A549 (cell line): Measurements from ENCODE around the gene C14orf119.

Experiments
- EP300 ChIP-seq, 2 experiments: fragments of >200 bp; sonication (Bioruptor Twin); formaldehyde crosslinking; IDR thresholded peaks; 2 replicates in 1 of 2; 3 replicates in 1 of 2; pipeline ENCODE4 v1.6.1; 2016 to 2017
- ESRRA ChIP-seq: fragments of 150-350 bp; IDR thresholded peaks from 2 replicates; pipeline ENCODE4 v1.6.1; 2014; ENCODE audit warnings: mild to moderate bottlenecking, low read length, borderline replicate concordance
- HDAC2 ChIP-seq: fragments of 200-600 bp; sonication (generic); IDR thresholded peaks from 2 replicates; pipeline ENCODE4 v1.6.1; 2016
- MYC ChIP-seq: IDR thresholded peaks from 2 replicates; pipeline ENCODE4 v1.6.1; 2012; ENCODE audit warnings: mild to moderate bottlenecking, inconsistent platforms, low read length, improper control_type of control experiment, borderline replicate concordance
- PHF8 ChIP-seq: fragments of 200-600 bp; sonication (generic); IDR thresholded peaks from 2 replicates; pipeline ENCODE4 v1.6.1; 2016; ENCODE audit warnings: low read depth, mild to moderate bottlenecking, antibody characterized with exemption, moderate library complexity, borderline replicate concordance
- POLR2A ChIP-seq: IDR thresholded peaks from 2 replicates; pipeline ENCODE4 v1.6.1; 2012; ENCODE audit warnings: mild to moderate bottlenecking, low read length
- SMC3 ChIP-seq: fragments of >200 bp; sonication (Bioruptor Twin); formaldehyde crosslinking; IDR thresholded peaks from 3 replicates; pipeline ENCODE4 v1.6.1; 2018; ENCODE audit warnings: inconsistent platforms
- TF ChIP-seq, protein P1 (sequence below): fragments of 450-650 bp; IDR thresholded peaks from 2 replicates; pipeline ENCODE4 v1.6.1; 2014; ENCODE audit warnings: antibody characterized with exemption
- TF ChIP-seq, protein P2 (sequence below): fragments of 250-450 bp; sonication (Bioruptor Pico); IDR thresholded peaks from 2 replicates; pipeline ENCODE4 v1.5.0; 2020; ENCODE audit warnings: low read depth, mild to moderate bottlenecking, moderate library complexity
- TF ChIP-seq, protein P3 (sequence below): fragments of >200 bp; sonication (Bioruptor Twin); formaldehyde crosslinking; IDR thresholded peaks from 3 replicates; pipeline ENCODE4 v1.5.1; 2016

DNA sequence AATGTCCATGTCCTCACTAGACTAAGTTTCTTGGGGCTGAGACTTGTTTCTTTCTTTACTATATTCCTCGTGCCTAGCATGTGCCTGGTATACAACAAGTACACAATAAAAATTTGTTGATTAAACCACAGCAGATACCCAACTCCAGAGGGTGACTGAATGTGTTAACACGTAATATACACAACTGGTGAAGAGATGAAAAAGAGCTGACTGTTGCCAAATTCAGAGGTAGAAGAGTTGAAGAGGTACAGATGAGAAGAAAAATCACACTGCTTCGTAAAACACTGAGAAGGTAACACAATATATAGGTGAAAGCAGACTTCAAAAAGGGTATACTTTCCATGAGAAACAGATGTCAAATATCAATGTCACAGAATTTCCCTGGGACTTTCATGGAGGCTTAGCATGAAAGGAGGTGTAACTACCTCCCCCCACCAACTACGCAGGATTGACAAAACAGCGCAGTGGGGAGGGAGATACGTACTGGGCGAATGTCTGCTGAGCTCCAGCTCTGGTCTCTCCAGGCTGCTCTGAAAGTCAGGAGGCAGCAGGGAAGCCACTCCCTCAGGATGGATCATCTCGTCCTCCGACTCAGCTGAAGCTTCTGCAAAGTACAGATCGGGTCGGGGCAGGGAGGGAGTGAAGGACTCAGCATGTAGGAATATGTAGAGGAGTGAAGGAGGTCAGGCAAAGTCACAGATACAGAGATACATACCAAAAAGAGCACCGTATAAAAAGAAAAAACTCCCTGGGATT is 5.6 kb upstream of the C14orf119 start:
- TF ChIP-seq, protein P1, sequence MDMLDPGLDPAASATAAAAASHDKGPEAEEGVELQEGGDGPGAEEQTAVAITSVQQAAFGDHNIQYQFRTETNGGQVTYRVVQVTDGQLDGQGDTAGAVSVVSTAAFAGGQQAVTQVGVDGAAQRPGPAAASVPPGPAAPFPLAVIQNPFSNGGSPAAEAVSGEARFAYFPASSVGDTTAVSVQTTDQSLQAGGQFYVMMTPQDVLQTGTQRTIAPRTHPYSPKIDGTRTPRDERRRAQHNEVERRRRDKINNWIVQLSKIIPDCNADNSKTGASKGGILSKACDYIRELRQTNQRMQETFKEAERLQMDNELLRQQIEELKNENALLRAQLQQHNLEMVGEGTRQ: no peak
- no peak for TF ChIP-seq EP300 (IDR thresholded peaks at IDR 0.05)
- TF ChIP-seq POLR2A: no peak
- no peak for TF ChIP-seq HDAC2
- TF ChIP-seq MYC: no peak
- TF ChIP-seq, protein P2, sequence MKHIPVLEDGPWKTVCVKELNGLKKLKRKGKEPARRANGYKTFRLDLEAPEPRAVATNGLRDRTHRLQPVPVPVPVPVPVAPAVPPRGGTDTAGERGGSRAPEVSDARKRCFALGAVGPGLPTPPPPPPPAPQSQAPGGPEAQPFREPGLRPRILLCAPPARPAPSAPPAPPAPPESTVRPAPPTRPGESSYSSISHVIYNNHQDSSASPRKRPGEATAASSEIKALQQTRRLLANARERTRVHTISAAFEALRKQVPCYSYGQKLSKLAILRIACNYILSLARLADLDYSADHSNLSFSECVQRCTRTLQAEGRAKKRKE: no peak
- no peak for TF ChIP-seq ESRRA
- TF ChIP-seq, protein P3, sequence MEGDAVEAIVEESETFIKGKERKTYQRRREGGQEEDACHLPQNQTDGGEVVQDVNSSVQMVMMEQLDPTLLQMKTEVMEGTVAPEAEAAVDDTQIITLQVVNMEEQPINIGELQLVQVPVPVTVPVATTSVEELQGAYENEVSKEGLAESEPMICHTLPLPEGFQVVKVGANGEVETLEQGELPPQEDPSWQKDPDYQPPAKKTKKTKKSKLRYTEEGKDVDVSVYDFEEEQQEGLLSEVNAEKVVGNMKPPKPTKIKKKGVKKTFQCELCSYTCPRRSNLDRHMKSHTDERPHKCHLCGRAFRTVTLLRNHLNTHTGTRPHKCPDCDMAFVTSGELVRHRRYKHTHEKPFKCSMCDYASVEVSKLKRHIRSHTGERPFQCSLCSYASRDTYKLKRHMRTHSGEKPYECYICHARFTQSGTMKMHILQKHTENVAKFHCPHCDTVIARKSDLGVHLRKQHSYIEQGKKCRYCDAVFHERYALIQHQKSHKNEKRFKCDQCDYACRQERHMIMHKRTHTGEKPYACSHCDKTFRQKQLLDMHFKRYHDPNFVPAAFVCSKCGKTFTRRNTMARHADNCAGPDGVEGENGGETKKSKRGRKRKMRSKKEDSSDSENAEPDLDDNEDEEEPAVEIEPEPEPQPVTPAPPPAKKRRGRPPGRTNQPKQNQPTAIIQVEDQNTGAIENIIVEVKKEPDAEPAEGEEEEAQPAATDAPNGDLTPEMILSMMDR: no peak
- no peak for TF ChIP-seq SMC3
- TF ChIP-seq PHF8: no peak
